Measurements from ENCODE around the gene PLEKHM3.

GRCh38 chr2:207937253-207937652 is 88.1 kb downstream of the PLEKHM3 start:
- TF ChIP-seq CTCF (IDR thresholded peaks at IDR 0.05) (no peak), POLR2A (IDR thresholded peaks at IDR 0.05) (no peak), EP300 (IDR thresholded peaks at IDR 0.05; ENCODE audit: low read depth) (no peak)

Measured in transverse colon (tissue), 3 donors.